Measurements from ENCODE around the gene KCNMA1.
"Not testable (repeated sequence)": the region's sequence is repeated elsewhere in the genome, so short reads cannot be mapped to it uniquely, and the experiment has no call there.

Gene KCNMA1

GRCh38 chr10:77584938-77585337 lies 52.7 kb downstream of the KCNMA1 start:
- no peak for DNase-seq (ENCODE audit: low read depth in 3 of 3)

GRCh38 chr10:77583527-77583926 lies 54.1 kb downstream of the KCNMA1 start:
- DNase-seq (ENCODE audit: low read depth in 3 of 3), result no peak

GRCh38 chr10:77582710-77583115 lies 54.9 kb downstream of the KCNMA1 start:
- DNase-seq (ENCODE audit: low read depth in 3 of 3), result no peak

- no peak for DNase-seq (ENCODE audit: low read depth in 3 of 3)
Measured at GRCh38 chr10:77581738-77582137, 55.9 kb downstream of the KCNMA1 start.

- no peak for DNase-seq (ENCODE audit: low read depth in 3 of 3)
Measured at GRCh38 chr10:77580482-77580881, 57.1 kb downstream of the KCNMA1 start.

GRCh38 chr10:77578583-77579227 lies 58.9 kb downstream of the KCNMA1 start:
- DNase-seq (ENCODE audit: low read depth in 3 of 3), result no peak

GRCh38 chr10:77577666-77578229 lies 59.9 kb downstream of the KCNMA1 start:
- no peak for DNase-seq (ENCODE audit: low read depth in 3 of 3)

- DNase-seq (ENCODE audit: low read depth in 3 of 3), result no peak
Measured at GRCh38 chr10:77576444-77577032, 61.1 kb downstream of the KCNMA1 start.

- no peak for DNase-seq (ENCODE audit: low read depth in 3 of 3)
Measured at GRCh38 chr10:77576007-77576367, 61.6 kb downstream of the KCNMA1 start.

- DNase-seq (ENCODE audit: low read depth in 3 of 3), result no peak
Measured at GRCh38 chr10:77575271-77576006, 62.2 kb downstream of the KCNMA1 start.

- no peak for DNase-seq (ENCODE audit: low read depth in 3 of 3)
Measured at GRCh38 chr10:77574438-77574837, 63.2 kb downstream of the KCNMA1 start.

GRCh38 chr10:77572520-77572919 lies 65.1 kb downstream of the KCNMA1 start:
- DNase-seq (ENCODE audit: low read depth in 3 of 3), result not testable (repeated sequence)

GRCh38 chr10:77571490-77571889 lies 66.1 kb downstream of the KCNMA1 start:
- no peak for DNase-seq (ENCODE audit: low read depth in 3 of 3)

- DNase-seq (ENCODE audit: low read depth in 3 of 3), result no peak
Measured at GRCh38 chr10:77566914-77567566, 70.6 kb downstream of the KCNMA1 start.

- DNase-seq (ENCODE audit: low read depth in 3 of 3), result no peak
Measured at GRCh38 chr10:77566236-77566635, 71.4 kb downstream of the KCNMA1 start.

- DNase-seq (ENCODE audit: low read depth in 3 of 3), result no peak
Measured at GRCh38 chr10:77565590-77566023, 72.0 kb downstream of the KCNMA1 start.

- DNase-seq (ENCODE audit: low read depth in 3 of 3), result no peak
Measured at GRCh38 chr10:77564731-77565589, 72.6 kb downstream of the KCNMA1 start.

GRCh38 chr10:77563638-77564270 lies 73.9 kb downstream of the KCNMA1 start:
- no peak for DNase-seq (ENCODE audit: low read depth in 3 of 3)

GRCh38 chr10:77562742-77563141 lies 74.9 kb downstream of the KCNMA1 start:
- DNase-seq (ENCODE audit: low read depth in 3 of 3), result no peak

GRCh38 chr10:77561991-77562390 lies 75.6 kb downstream of the KCNMA1 start:
- no peak for DNase-seq (ENCODE audit: low read depth in 3 of 3)

- no peak for DNase-seq (ENCODE audit: low read depth in 3 of 3)
Measured at GRCh38 chr10:77560471-77560870, 77.1 kb downstream of the KCNMA1 start.

Data from stimulated activated CD4-positive, alpha-beta T cell treated with anti-CD3 and anti-CD28 coated beads, TNF-alpha, amount 100 ng/mL, for 4 hours (primary cell).